Measurements from ENCODE around the gene LRWD1.
"Not testable (repeated sequence)": the region's sequence is repeated elsewhere in the genome, so short reads cannot be mapped to it uniquely, and the experiment has no call there.

LRWD1 gene

GRCh38 chr7:102444961-102445673 is 19.7 kb upstream of the LRWD1 start:
- no peak for DNase-seq

- DNase-seq = no peak
These were observed 19.1 kb upstream of the LRWD1 start for GRCh38 chr7:102445674-102446071.

- no peak for DNase-seq
These were observed 18.2 kb upstream of the LRWD1 start for GRCh38 chr7:102446387-102447156.

DNA sequence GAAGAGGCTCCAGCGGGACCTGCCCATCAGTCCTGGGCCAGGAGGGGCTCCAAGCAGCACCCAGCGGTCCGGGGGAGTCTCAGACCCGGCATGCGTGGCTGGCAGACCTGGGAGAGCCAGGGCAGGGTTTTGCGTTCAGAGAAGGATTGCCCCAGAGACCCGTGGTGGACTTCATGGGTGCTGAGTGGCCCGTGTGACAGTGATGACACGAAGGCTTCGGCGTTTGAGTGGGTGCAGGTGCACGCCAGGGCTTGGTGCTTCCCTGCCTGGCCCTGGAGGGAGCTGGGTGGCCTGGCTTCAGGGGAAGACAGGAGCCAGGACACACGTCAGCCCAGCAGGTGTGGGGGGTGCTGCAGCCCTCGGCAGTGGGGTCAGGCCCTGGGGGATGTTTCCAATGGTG is 17.5 kb upstream of the LRWD1 start:
- no peak for DNase-seq

DNA sequence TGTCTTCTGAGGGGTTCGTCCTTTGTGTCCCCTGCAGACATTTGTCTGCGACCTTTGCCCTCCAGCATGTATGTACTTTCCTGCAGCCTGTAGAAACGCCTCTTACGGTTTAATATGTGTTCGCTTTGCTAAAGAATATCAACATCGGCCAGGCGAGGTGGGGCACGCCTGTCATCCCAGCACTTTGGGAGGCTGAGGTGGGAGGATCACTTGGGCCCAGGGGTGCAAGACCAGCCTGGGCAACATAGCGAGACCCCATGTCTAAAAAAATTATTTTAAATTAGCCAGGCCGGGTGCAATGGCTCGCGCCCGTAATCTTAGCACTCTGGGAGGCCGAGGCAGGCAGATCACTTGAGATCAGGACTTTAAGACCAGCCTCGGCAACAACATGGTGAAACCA is 15.6 kb upstream of the LRWD1 start:
- DNase-seq = no peak

DNA sequence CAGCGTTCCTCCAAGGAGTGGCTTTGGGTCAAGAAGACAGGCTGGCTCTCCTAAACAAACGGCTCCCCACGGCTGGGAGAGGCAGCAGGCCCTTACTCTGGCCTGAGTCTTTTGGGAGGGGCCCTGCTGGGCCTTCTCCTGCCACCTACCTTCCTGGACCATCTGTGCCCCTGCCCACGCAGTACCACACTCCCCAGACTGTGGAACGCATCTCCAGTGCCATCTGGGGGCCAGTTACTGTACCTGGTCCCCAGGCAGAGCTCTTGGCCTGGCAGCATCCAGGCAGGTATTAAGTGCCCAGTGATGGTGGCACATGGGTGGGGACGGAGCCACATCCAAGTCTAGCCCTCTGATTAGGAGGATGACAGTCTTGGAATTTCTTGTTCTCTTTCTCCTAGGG is 14.5 kb upstream of the LRWD1 start:
- no peak for DNase-seq

DNA sequence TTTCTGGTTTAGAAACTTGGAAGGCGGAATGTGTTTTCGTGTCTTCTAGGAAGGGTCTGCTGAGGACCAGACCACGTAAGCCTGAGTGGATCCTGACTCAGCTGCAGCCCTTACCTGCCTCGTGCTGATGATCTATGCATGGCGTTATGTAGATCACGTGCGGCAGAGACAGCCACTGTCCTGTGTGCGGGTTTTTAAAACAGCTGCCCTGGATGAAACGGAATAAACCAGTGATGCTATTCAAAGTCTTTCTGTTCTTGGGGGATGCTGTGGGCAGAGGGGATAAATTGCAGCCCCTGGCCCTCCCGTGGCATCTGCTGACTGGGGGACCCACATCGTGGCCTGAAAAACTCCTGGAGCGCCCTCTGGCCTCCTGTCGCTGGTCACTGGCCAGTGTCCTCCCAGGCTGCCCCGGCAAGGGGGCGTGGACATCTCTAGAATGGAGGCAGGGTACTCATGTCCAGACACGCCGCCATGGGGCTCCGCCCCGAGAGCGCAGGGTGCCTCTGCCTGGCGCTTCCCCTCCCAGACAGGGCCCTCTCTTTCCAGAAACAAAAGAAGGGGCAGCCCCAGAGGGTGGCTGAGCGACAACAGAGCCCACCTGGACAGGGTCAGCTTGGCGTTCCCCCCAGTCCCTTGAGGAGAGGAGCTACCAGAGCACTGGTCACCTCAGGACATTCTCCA is 13.3 kb upstream of the LRWD1 start:
- no peak for DNase-seq

GRCh38 chr7:102452451-102452850 is 12.3 kb upstream of the LRWD1 start:
- DNase-seq = no peak

DNA sequence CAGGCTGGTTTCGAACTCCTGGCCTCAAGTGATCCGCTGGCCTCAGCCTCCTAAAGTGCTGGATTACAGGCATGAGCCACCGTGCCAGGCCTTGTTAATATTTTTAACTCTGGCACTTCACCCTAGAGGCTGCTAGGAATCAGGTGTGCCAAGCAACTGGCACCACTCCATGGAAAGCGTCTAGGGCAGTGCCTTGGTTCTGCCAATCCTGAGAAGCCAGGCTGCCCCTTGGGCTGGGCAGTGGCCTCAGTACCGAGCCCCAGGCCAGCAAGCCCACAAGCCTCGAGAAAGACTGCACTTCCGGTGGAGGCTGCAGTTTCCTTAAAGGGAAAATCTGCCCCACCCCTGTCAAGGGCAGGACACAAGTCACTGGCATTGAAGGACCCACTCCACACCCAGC is 11.5 kb upstream of the LRWD1 start:
- no peak for DNase-seq

- DNase-seq = no peak
These were observed 10.3 kb upstream of the LRWD1 start for GRCh38 chr7:102454468-102454867.

- DNase-seq = not testable (repeated sequence)
These were observed 9.9 kb upstream of the LRWD1 start for GRCh38 chr7:102454932-102455331.

- no peak for DNase-seq
These were observed 9.2 kb upstream of the LRWD1 start for GRCh38 chr7:102455596-102455995.

DNA sequence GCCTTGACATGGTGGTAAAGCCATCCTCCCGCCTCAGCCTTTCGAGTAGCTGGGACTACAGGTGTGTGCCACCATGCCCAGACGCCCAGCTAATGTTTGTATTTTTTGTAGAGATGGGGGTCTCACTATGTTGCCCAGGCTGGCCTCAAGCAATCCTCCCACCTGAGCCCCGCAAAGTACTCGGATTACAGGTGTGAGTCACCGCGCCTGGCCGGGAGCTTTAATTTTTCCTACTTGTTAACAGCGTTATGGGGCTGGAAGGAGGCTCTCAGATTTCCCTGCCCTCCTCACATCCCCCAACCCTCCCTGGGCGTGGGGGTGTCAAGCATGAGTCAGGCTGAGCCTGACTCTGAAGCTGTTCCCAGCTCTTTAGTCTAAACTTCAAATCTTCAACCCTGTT is 8.5 kb upstream of the LRWD1 start:
- DNase-seq = no peak

DNA sequence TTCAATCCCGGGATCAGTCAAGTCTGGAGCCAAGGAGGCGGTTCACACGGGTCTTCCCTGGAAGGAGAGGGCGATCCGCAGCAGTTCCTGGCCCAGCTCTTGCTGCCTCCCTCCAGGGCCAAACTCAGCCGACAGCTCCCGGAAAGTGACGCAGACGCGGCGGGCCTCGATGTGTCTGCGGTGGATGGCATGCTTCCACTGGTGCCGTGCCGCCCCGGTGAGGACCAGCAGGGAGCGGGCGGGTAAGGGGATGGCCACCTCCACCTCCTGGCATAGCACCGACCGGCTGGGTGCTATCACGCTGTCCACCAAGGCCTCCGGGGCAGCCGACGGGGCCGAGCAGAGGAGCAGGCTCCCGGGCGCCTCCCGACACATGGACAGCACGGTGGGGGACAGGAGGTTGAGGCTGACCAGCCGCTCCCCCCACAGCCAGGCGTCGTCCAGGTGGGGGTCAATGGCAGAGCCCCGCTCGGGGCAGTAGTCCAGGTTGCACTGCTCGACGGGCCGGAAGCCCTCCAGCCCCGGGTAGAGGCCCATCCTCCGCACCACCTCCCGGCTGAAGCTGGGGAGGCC is 7.3 kb upstream of the LRWD1 start:
- no peak for DNase-seq

GRCh38 chr7:102459221-102459844 is 5.5 kb upstream of the LRWD1 start:
- no peak for DNase-seq

- DNase-seq = no peak
These were observed 4.3 kb upstream of the LRWD1 start for GRCh38 chr7:102460467-102460866.

DNA sequence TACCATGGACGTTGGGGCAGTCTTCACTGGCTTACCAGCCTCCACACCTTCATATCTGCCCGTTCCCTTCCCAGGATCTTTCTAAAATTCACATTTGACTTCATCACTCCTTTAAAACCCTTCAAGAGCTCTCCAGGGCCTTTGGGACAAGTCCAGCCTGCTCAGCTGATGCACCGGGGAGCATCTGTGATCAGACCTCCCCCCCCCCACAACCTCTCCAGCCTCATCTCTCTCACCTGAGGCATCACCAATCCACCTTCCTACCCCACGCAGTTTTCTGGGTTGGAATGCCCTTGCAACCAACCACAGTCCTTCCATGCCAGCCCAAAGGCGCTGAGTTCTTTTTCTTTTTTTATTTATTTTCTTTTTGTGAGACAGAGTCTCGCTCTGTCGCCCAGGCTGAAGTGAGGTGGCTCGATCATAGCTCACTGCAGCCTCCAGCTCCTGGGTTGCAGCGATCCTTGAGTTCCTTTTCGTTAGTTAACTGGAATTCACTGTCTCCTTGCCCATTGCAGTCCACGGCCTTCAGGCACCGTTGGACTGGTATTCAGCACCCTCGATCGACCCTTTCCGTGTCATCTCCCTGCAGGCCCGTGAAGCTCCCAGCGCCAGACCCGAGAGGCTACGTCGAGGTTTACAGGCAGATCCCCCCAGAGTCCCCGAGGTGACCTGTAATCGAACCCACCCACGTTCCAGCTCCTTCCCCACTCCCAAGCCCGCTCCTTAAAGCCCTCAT is 775 bp upstream of the LRWD1 start:
- no peak for DNase-seq

GRCh38 chr7:102466097-102466496 is 1.3 kb downstream of the LRWD1 start:
- no peak for DNase-seq

DNA sequence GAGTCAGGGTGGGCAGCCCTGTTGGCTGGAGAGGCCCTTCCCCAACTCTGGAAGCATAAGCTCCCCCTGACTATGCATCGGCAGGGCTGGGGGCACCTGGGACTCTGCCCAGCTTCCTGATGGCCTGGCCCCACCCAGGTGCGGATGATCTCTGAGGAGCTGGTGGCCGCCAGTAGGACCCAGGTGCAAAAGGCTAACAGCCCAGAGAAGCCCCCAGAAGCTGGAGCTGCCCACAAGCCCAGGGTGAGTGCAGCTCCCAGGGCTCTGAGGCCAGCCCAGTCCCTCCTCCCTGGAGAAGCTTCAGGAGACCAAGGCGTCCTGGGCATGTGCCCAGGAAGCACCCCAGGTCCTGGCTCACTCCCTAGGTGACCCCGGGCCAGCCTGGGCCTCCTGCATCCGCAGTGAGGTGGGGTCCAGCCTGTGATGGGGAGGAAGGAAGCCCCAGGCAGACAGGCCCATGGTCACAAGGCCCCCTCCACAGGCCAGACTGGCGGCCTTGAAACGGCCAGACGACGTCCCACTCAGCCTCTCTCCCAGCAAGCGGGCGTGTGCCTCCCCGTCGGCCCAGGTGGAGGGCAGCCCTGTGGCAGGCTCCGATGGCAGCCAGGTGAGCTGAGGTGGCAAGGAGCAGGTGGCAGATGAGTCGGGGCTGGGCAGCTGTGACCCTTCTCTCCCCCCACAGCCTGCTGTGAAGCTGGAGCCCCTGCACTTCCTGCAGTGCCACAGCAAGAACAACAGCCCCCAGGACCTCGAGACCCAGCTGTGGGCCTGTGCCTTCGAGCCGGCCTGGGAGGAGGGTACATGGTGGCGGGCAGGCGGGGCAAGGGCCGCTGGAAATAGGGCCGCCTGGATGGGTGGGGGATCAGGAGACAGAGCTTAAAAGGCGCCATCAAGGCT is 3.0 kb downstream of the LRWD1 start:
- no peak for DNase-seq

DNA sequence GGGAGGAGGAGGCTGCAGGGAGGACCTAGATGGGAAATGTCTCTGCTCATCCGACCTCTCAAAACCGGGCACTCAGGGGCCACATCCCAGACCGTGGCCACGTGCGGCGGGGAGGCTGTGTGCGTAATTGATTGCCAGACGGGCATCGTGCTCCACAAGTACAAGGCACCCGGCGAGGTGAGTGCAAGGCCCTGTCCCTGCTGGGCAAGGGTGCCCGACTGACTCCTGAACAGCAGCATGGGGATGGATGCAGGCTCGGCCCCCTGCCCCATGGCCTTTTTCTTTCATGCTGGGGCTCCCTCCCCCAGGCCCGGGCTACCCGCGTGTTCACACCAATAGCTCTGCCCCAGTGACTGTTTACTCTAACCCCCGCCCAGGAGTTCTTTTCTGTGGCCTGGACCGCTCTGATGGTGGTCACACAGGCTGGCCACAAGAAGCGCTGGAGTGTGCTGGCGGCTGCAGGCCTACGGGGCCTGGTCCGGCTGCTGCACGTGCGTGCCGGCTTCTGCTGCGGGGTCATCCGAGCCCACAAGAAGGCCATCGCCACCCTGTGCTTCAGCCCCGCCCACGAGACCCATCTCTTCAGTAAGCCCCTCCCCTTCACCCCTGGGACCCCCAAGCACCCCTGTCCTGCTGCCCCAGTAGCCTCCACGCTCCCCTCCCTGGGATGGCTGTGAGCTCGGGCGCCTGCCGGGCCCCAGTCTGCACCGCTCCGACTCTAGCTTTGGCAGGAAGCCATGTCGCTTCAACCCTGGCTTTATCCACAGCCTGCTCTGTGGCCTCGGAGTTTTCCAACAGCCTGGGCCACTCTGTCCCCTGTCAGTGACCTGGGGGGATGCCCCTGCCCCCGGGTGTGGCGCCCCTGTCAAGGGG is 3.9 kb downstream of the LRWD1 start:
- no peak for DNase-seq

All from NCI-H2081 treated with DMSO at 0.1 percent for 48 hours (cell line).